NCI-H2107 treated with DMSO at 0.1 percent for 48 hours (cell line): Measurements from ENCODE around the gene GALNT7.
"Not testable (repeated sequence)": the region's sequence is repeated elsewhere in the genome, so short reads cannot be mapped to it uniquely, and the experiment has no call there.

ENCODE experiments used
- DNase-seq: peaks from one replicate; lab custom pipeline; 2025; ENCODE audit not compliant: unreplicated experiment; lab: John Stamatoyannopoulos, UW

GALNT7 gene, protein sequence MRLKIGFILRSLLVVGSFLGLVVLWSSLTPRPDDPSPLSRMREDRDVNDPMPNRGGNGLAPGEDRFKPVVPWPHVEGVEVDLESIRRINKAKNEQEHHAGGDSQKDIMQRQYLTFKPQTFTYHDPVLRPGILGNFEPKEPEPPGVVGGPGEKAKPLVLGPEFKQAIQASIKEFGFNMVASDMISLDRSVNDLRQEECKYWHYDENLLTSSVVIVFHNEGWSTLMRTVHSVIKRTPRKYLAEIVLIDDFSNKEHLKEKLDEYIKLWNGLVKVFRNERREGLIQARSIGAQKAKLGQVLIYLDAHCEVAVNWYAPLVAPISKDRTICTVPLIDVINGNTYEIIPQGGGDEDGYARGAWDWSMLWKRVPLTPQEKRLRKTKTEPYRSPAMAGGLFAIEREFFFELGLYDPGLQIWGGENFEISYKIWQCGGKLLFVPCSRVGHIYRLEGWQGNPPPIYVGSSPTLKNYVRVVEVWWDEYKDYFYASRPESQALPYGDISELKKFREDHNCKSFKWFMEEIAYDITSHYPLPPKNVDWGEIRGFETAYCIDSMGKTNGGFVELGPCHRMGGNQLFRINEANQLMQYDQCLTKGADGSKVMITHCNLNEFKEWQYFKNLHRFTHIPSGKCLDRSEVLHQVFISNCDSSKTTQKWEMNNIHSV

DNA sequence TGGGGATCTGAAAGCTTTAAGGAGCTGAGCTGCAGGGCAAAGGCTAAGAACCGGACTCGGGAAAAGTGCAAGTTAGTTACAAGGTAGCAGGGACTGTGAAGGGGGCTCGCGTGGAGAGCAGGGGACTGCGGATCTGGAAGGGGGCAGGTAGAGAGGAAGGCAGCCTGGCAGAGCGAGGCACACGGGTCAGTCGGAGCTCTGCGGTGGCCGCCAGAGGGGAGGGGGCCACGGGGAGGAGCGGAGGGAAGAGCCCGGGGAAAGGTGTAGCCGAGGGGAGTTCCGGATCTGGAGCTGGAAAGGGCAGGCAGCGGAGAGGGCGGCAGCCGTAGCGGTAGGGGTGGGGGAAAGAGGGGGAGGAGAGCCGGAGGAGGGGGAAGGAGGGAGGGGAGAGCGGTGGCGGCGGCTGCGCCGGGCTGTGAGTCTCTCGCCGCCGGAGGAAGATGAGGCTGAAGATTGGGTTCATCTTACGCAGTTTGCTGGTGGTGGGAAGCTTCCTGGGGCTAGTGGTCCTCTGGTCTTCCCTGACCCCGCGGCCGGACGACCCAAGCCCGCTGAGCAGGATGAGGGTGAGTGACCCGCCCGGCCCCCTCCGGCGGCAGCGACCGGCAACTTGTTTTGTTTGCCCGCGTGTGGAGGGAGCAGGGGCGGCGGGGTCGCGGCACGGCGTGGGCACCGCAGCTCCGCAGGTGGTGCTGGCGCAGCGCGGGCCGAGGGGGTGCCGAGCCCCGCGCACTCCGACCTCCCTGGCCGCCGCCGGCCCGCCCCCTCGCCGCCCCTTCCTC, at the start of gene GALNT7:
GALNT7 (plus strand) TSS at position 416 of the 782 bp plus-strand sequence; CDS start at position 441, 25 bp downstream.
- DNase-seq, result peak; percentile 38

DNA sequence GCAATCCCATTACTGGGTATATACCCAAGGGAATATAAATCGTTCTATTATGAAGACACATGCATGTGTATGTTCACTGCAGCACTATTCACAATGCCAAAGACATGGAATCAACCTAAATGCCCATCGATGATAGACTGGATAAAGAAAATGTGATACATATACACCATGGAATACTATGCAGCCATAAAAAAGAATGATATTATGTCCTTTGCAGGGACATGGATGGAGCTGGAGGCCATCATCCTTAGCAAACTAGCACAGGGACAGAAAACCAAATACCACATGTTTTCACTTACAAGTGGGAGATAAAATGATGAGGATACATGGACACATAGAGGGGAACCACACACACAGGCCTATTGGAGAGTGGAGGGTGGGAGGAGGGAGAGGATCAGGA, 49.8 kb upstream of the GALNT7 start:
- DNase-seq, result not testable (repeated sequence)

DNA sequence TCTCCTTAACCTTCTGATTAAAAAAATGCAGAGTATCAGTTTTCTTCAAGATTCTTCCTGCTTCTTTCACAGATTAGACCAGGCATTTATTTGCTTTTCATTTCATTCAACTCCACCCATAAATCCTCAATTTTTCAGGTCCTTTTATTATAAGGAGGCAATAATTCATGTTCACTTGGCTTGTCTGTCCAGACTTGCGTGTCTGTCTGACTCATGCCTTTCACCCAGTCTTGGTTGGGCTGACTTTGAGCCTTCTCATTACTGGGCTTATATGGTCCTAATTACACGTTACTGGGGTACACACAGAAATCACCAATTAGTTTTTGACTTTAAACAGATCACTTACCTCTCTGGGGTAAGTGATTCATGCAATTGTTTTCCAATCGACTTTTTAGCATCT, 48.8 kb upstream of the GALNT7 start:
- DNase-seq, result no peak

DNA sequence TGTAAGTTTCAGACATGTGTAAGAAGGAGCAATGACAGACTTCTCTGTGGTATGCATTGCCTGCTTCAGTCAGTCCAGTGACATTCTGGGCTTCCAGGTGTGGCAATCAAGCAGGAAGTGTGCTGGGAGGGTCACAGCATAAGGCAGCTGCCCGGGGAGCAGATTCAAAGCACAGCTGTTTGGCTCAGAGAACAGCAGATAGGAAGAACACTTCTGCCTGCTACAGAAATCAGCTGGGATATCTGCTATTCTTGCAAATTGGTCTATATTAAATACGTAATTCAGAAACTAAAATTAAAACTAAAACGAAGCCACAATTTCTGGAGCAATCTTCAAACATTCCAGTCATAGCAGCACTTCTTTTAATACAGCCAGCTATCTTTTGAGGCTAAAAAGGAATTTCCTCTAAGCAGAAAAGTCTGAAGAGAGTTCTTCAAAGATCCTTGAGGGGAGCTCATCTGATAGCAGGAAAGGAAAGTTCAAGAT, 47.5 kb upstream of the GALNT7 start:
- DNase-seq, result no peak

DNA sequence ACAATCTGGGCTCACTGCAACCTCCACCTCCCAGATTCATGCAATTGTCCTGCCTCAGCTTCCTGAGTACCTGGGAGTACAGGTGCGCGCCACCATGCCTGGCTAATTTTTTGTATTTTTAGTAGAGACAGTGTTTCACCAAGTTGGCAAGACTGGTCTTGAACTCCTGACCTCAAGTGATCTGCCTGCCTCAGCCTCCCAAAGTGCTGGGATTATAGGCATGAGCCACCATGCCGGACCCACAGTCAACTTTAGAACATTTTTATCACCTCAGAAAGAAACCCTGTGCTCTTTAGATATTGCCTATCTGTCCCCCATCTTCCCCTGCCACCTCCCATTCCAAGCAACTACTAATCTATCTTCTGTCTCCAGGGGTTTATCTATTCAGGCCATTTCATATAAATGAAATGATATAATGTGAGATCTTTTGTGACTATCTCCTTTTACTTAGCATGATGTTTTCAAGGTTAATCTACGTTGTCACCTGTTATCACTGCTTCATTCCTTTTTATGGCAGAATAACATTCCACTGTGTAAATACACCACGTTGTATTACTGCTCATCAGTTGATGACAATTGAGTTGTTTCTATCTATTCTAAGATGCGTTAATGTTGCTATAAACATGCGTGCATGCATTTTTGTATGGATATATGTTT, 44.3 kb upstream of the GALNT7 start:
- no peak for DNase-seq

DNA sequence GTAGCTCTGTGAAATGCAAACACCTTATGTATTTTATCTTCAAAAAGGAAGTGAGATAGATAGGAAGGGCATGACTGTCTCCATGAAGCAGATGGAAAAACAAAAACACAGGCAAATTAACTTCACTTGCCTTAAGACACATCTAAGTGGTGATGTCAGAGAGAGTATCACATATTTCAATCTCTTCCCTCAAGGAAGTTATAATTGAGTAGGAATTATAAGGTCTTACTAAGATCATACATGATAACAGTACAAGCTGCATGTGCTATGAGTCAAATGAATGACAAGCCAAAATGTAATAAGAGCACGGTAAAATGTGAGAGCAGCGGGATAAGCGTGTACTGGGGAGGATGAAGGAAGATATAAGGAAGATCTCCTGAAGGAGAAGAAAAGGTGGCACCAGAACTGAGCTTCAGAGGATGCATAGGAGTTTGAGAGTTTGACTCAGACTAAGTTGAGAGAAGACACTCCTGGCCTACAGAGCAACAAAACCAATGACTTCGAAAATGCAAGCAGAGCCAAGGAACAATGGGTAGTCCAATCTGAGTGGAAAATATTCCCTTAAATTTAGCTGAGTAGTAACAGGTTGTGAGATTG, 43.3 kb upstream of the GALNT7 start:
- no peak for DNase-seq

DNA sequence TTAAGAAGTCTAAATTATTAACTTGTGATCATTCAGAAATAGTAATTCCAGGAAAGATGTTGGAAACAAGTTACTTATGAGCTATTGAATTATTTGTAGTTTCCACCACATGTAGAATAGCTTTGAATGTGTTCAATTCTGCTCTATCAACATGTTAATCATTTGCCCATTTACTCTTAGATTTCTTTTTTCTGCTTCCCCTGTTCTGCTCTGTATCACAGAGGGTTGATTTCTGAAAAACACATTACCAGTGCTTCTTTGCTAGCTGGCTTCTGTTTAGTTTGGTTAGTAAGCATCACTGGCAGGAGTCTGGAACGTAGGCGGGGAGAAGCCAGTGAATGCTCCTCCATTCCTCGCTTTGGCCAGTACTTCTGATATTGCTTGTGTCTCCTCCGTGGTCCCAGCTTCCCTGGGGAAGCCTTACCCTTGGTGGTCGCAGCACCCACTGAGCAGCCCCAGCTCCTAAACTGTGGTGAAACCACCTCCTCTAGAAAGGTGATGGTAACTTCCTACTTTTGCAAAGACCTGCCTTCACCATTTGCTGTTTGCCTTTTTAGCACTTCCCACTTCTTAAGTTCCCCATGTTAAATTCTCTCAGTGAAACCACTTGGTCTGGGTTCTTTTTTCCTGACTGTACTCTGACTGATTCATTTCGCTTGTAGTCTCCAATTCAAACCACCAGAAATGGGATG, 40.3 kb upstream of the GALNT7 start:
- no peak for DNase-seq

DNA sequence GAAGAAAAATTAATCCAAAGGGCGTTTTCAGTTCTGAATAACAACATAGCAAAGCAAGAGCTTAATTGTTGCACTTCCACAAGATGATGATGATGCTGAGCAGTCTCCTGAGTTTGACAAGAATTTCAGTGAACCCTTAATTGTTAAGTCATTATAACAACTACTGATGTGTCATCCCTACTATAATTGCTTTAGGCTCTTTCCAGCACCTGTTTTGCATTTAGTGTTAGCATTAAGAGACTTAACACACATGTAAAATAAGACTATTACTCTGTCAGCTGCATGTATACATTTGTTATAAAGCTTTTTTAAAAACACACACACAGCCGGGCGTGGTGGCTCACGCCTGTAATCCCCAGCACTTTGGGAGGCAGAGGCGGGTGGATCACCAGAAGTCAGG, 37.9 kb upstream of the GALNT7 start:
- DNase-seq, result no peak

DNA sequence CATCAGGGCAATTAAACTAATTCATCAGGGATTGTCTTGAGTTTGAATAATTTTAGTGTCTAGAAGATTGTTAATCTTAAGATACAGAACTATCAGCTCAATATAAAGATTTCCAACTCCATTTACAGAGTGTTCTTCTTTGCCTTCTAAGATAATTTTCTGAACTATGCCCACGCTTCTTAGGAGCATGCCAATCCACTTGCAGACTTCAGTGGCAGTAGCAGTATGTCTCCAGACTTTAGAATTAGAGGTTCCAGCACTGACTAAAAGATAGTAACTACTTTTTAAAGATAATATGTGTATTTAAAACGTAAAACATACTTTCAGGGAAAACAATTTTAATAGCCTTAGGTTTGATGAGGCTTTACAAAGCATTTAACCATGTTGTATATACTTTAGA, 34.2 kb upstream of the GALNT7 start:
- no peak for DNase-seq

DNA sequence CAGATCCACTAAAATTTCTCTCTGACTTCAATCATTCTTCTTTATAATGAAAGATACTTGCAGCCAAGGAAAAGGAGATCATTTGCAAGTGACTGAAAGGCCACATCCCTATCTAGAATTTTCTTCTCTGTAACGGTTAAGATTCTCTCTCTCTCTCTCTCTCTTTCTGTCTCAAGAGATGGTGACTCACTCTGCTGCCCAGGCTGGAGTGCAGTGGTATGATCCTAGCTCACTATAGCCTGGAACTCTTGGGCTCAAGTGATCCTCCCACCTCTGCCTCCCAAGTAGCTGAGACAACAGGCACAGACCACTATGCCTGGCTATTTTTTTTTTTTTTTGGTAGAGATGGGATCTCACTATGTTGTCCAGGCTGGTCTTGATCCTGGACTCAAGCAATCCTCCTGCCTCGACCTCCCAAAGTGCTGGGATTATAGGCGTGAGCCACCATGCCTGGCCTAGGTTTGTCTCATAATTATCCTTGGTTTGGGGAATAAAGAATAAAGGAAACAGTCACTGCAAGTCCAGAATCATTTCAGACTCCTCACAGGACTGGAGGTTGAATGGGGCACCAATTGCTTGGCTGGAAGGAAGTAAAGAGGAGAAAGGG, 33.3 kb upstream of the GALNT7 start:
- DNase-seq, result no peak

DNA sequence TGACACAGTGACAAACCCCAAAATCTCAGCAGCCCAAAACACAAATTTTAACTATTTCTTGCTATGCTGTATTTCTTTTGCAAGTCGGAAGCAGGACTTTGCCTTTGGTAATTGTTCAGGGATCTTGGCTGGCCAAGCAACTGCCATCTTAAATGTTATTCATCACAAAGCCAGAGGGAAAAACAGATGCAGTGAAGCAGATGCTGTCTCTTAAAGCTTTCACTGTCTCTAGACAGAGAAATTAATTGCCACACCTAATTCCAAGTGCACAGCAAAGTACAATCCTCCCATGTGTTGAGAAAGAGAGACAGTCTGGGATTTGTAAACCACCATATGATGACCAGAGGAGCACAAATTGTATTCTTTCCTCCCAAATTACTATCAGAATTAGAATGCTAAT, 30.0 kb upstream of the GALNT7 start:
- DNase-seq, result no peak

DNA sequence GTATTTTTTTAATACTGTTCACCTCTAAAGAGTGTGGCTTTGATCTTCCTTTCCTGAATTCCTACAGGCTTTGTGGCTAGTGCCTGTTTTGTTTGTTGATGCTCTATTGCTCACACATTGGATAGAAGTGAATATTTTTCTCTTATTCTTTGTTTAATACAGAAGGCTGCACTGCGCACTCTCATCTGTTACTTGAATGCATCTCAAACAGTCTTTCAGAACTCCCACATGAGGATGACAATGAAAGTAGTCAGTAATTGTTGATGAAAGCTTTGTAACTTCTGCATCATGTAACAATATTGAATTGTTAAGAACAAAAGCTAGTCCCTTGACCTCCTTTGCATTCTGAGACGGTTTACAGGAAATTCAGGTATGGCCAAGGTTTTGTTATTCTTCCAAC, 29.1 kb upstream of the GALNT7 start:
- DNase-seq, result no peak

DNA sequence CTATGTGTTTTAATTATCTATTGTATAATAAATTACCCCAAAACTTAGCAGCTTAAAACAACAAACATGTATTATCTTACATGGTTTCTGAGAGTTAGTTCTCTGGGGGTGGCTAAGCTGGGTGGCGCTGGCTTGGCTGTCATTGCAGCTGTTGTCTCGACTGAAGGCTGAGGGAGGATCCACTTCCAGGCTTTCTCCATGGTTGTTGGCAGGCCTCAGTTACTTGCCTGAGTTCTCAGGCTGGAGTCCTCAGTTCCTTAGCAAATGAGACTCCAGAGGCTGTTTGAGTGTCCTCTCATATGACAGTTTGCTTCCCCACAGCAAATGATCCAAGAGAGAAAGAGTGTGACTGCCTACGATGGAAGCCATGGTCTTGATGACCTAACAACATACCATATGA, 23.5 kb upstream of the GALNT7 start:
- no peak for DNase-seq

DNA sequence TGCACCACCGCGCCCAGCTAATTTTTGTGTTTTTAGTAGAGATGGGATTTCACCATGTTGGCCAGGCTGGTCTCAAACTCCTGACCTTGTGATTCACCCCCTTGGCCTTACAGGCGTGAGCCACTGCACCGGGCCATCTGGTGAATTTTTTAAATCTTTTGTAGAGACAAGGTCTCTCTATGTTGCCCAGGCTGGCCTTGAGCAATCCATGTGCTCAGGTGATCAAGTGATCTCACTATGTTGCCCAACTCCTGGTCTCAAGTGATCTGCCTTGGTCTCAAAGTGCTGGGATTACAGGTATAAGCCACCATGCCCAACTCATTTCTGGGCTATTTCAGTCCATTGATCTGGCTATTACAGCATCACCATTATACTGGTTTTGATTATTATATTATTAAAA, 22.2 kb upstream of the GALNT7 start:
- no peak for DNase-seq

DNA sequence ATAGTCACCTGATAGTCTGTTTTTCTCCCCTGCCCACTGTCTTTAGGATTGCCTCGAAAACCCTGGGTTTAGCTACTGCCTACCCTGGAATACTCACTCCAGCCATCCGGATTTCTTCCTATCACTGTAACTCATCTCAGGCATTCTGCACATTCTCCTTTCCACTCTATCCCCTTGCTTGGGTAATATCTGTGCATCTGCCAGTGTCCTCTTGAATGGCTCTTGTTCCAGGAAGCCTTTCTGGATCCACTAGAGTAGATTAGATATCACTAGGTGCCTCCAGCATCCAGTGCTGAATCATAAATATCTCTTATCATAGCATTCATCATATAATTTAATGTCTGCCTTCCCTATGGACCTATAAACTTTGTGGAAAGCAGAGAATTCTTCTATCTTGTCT, 17.1 kb upstream of the GALNT7 start:
- DNase-seq, result no peak

DNA sequence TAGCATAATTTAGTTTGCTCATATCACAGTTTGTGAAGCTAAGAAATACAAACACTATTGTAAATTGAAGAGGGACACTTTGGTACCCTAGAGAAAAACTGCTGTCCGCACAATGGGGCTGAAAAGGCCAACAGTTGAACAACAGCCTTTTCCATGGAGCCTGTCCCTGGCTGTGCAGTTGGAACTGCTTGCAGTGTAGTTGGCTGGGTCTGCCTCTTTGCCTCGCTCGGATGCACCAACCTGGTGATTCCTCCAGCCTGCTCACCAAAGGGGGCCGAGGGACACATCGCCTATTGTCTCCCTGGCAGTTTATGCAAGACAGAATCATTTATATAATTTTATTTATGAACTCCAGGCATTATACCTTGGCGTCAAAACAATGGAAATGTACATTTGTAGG, 16.5 kb upstream of the GALNT7 start:
- DNase-seq, result no peak

DNA sequence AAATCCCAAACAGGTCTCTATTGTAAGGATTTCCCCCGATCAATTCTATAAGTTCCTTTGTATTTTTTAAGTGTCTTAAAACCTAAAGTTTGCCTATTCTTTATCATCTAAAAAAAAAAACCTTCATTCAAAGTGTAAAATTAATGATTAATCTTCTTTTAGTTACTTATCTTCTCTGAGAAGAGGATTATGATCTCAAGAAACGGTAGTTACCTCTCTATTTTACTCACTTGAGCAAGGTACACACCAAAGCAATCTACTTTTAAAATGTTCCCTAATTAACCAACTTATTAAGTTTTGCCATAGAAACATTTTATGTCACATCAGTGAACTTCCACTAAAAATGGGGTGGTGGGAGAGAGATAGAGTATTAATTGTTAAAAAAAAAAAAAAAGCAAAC, 15.2 kb upstream of the GALNT7 start:
- DNase-seq, result no peak

DNA sequence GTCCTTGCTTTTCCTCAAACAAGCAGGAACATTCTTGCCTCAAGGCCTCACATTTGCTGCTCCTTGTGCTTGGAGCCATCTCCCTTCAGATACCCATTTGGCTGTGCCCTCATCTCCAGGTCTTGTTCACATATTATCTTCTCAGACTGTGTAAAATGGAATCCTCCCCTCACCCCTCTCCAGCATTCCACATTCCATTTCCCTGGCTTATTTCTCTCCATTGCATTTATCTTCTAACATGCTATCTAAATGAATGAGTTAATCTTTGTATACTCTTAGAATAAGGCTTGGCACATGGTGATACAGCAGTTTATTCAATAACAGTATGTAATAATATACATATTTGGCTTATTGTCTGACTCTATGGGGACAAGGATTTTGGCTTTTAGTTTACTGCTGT, 8.8 kb upstream of the GALNT7 start:
- DNase-seq, result no peak

DNA sequence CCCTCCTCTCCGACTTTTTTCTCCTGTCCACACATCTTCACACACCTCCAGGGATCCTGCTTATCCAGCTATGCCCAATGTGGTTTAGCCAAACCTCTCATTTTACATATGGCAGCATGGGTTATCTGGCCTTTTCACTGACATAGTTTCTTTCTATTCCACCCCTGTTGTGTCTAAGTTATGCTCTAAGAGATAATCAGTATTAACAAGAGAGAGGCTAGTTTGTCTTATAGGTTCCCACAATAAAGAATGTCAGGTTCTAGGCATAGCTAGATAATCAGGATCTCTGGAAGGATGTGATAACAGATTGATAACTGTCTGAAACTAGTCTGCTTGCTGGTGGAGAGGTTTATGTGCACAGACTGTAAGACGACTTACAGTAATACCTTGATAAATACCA, 7.7 kb upstream of the GALNT7 start:
- no peak for DNase-seq

DNA sequence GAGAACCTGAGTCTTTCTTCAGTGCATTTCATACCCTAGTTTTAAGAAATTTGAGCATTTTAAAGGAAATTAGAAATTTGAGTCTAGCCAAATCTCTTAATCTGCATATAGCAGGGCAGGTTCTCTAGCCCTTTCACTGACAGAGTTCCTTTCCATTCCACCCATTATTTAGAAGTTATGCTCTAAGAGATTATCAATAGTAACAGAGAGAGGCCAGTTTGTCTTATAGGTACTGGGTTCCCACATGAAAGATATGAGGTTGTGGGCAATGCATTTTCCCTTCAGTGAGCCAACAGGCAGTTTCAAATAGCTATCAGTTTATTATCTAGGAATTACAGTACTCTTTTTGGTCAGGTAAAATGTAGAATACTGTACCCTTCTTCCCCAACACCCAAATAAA, 7.3 kb upstream of the GALNT7 start:
- no peak for DNase-seq
